Measurements from ENCODE around the gene MED15.

MED15 gene

DNA sequence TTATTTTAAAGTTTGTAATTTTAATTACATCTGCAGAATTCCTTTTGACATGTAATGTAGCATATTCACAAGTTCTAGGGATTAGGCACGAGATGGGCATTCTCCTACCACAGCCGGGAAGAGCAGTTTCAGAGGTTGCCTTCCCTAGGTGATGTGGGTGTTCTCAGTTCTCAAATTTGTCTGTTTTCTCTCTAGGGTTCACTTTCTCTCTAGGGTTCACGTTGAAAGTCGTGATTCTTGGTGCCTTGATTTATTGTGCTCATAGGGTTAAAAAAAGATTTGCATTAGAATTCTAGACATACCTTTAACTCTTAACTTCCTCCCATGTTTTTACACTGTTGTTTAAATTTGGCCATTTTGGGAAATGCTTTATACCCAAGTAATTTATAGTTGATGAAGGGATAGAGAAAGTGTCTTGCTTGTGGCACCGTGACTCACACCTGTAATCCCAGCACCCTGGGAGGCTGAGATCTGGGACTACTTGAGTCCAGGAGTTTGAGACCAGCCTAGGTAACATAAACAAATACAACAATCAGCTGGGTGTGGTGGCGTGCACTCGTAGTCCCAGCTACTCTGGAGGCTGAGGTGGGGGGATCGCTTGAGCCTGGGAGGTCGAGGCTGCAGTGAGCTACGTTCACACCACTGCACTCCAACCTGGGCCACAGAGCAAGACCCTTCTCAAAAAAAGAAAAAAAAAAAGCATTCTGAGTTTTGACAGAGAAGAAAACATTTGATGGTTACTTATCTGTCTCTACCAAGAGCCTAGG is 3.6 kb downstream of the MED15 start:
- no peak for DNase-seq

- no peak for DNase-seq
Measured at GRCh38 chr22:20511578-20512229, 4.3 kb downstream of the MED15 start.

- no peak for DNase-seq
Measured at GRCh38 chr22:20514658-20515406, 7.4 kb downstream of the MED15 start.

GRCh38 chr22:20516399-20516798 is 9.0 kb downstream of the MED15 start:
- DNase-seq: no peak

GRCh38 chr22:20517422-20517821 is 10.0 kb downstream of the MED15 start:
- no peak for DNase-seq

GRCh38 chr22:20517841-20518592 is 10.6 kb downstream of the MED15 start:
- no peak for DNase-seq

DNA sequence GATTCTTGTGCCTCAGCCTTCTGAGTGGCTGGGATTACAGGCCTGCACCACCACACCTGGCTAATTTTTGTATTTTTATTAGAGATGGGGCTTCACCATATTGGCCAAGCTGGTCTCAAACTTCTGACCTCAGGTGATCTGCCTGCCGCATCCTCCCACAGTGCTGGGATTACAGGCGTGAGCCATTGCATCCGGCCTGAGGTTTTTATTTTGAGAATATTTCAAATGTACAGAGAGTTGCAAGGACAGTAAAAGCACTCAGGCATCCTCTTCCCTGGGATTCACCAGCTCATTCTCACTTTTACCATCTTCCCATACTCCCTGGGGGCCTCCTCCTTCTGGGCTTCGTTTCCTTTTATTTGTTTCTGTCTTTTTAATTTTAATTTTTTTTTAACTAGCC is 12.1 kb downstream of the MED15 start:
- DNase-seq: no peak

DNA sequence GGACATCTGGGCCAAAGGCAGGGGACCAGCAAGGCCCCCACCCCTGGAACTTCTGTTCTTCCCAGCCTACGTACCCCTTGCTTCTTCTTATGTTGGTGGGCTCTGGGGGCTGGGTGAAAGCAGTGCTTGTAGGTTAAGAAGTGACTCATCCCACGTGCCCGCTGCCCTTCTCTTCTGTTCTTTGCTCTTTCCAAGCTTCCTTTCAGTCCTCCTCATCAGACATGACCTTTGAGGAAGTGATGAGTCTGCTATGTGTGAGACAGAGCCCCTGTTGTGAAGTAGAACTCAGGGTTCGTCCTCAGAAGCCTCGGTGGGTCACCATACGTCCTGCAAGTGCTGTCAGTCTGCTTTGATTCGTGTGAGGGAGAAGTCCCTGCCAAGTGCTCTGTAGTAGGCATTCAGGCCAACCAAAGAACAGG is 12.7 kb downstream of the MED15 start:
- no peak for DNase-seq

DNA sequence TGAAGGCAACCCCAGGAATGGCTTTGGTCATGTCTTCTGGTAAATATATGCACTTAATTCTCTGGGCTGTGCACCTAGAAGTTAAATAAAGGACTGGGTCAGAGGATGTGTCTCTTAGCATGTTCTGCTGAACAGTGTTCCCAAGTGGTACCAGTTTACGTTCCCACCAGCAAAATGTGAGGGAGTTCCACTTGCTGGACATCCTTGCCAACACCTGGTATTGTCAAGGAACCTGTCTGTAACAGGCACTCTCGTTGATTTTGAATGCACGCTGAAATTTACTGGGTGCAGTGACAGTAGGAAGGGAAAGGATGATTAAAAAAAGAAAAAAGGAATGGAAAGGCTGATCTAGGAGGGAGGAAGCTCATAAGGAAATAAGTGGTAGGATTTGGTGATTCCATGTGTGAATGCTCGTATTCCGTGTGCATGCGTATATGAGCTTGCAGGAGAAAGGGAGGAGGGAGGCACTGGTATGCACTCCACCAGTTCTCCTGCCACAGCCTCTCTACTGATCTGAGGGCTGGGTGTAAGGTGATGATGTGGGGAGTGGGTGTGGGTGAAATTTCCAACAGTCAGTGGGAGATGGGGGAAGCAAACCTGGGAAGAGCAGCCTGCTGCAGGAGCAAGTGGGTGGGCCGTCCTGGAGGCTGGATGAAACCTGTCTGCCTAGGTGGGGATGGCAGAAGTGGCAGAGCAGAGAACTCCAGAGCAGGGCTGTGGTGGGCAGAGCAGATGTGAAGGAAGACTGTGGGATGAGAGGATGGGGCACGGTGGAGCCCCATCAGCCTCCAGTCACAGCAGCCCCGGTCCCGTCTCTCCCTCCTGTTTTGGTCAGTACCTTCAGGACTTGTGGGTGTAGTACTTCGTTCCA is 15.0 kb downstream of the MED15 start:
- DNase-seq: no peak

DNA sequence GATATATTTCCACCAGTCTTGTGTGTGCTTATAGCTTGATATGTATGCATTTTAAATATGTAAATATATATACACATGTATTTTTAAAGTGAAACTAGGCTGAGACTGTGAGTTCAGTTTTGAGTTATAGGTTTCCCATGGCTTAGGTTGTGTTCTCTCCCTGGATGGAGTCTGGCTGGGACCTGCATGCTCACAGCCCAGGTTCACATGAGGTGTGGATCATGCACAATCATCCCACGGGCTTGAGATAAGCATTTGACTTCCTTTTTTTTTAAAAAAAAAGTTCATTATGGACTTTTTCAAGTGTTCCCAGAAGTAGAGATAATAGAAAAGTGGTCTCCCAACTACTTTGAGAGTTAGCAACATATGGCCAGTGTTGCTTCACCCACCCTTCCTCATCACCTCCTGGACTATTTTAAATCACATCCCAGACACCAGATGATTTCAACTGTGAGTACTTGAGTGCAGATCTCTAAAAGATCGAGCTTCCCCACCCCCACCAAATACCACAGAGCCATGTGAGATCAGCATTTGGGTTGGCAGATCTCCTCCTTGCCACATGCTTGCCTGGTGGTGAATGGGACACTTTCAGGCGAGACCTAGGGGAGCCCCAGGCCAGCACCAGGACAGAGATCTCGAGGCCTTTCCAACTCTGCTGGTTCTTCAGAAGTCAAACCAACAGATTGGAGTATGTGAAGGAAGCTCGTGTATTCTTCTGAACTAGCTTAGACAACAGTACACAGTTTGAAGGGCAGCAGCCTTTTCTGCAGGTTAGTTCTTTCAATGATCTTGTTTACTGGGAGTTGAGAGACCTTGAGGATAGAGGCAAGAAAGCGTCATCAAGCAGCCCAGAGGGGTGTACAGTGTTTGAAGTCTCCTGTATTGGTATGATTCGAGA is 15.9 kb downstream of the MED15 start:
- no peak for DNase-seq

DNA sequence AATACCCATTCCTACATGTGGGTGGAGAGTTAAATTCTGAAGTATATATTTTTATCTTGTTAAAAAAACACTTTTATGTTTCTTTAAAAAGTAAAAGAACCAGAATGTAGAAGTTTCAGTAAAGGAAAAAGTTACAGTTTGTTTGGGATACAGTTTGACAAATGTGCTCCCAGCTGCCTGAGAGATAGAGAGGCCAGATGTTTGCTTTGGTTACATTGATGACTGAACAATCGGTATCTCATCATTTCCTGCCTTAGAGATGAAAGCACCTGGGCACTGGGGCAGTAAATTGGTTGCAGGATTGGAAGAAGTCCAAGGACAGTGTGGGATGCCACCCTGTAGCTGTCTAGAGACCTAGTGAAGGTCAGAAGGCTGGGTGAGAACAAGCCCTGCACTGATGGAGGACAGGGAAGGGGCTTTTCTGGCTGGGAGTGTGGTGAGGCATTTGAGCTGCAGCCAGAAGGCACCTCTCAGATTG is 16.6 kb downstream of the MED15 start:
- no peak for DNase-seq

DNA sequence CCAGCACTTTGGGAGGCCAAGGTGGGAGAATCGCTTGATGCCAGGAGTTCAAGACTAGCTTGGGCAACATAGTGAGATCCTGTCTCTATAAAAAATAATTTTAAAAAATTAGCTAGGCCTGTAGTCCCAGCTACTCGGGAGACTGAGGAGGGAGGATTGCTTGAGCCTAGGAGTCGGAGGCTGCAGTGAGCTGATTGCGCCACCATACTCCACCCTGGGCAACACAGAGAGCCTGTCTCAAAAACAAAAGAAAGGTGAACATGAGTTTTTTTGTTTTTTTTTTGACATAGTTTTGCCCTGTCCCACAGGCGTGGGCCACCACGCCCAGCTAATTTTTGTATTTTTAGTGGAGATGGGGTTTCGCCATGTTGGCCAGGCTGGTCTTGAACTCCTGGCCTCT is 17.6 kb downstream of the MED15 start:
- DNase-seq: no peak

GRCh38 chr22:20526305-20526627 is 18.9 kb downstream of the MED15 start:
- DNase-seq: no peak

- no peak for DNase-seq
Measured at GRCh38 chr22:20526628-20527355, 19.4 kb downstream of the MED15 start.

- no peak for DNase-seq
Measured at GRCh38 chr22:20528405-20528978, 21.1 kb downstream of the MED15 start.

DNA sequence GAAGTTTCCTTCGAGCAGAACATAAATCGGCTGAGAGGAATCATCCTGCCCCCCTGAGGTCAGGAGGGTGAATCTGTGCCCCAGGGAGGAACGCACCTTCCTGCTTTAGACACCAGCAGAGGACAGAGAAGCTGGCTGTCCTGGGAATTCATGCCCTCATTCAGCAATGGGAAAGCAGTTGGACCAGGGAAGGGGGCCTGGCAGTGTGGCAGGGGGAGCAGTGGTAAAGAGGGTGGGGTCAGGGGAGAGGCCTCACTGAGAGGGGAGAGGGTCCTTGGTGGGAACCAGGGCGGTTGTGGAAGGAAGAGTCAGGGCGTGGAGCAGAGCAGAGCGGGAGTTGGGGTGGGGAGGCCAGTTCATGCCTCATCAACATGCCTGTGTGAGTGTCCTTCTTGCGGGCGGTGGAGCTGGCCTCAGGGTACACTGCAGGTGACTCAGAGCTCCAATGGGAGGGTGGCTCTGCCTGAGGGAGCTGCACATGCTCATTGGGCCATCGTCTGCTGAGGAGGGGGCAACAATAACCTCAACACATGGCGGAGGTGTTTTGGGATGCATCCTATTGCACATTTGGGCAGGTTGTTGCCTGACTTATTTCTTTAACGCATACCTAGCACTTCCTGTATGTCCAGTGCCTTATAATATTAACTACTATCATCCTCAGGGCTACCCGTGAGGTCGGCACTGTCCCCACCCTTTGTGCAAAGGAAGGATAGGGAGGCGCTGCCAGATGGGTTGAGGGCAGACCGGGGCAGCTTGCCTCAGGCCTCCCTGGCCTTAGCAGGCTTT is 23.2 kb downstream of the MED15 start:
- DNase-seq: no peak

DNA sequence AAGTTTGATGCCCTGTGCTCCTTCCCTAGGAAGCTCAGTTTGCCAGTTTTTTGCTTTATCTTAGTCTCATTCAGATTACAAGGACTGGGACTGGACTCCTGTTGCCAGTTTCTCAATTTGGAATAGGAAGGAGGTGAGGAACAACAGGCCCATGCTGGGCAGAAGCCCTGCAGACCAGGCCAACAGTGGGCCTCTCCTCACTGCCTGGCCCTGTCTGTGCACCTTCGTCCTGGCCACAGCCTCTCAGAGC is 23.7 kb downstream of the MED15 start:
- no peak for DNase-seq

DNA sequence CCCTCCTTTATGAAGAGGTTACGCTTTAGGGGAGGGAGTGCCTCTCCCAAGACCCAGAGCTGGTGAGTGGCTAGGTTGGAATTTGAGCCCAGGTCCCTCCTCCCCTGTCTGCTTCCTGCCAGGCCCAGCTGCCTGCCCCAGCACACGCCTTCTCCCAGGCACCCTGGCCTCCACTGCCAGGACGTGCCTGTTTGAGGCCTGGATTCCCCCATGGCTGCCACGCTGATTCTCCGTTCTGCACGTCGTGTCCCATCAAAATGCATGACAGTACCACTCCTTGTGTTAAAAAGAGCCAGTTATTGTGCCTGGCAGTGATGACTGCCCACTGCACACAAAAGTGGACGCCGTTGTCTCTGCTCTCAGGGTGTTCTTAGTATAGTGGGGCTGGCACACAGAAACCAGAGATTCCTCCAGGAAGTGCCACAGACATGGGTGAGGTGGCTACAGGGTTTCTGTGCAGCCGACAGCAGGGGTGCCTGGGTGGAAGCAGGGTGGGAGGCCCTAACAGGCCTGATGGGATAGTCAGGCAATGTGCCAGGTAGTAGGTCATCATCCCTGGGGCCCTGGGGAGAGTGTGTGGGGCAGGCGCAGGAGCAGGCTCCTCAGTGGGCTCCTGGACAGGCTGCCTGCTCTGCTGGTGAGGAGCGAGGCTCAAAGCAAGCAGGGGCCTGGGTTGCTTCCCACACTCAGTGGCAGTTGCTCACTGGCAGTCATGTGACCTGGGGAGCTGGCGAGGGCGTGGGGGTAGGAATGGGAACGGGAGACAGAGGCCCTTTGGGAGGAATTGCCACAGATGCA is 24.2 kb downstream of the MED15 start:
- peak; percentile 46 for DNase-seq

Data from eye (tissue), 1 donor.